K562 (cell line): ENCODE measurements around the gene TRIM44. TPM values are rescaled to one million over a fixed set of nuclear protein-coding genes. Genes with fewer than 3 reads are reported as not detected.
A peak's percentile ranks its signal among the peaks of the same experiment; 100 is the strongest.

Experiments
- ATAC-seq: fragments of 200-7000 bp; cut with Tn5 transposase; 3 replicates; pipeline ENCODE4 v1.9.1; 2020; ENCODE audit warnings: moderate library complexity
- BruUV-seq: library from RNA; stranded (reverse); fragments of 400-500 nt; replicated peaks from 2 replicates; lab custom pipeline; 2021; lab: Mats Ljungman, UMichigan
- CTCF ChIA-PET: fragments of 300-600 bp; formaldehyde crosslinking; extraction: SDS; loops from one replicate; lab custom pipeline; 2021; ENCODE audit warnings: low intra/inter-chr PET ratio; lab: Yijun Ruan, JAX
- POLR2A ChIA-PET: fragments of 300-600, 350-650 bp; sonication (Branson Sonifier 250); formaldehyde crosslinking; extraction: SDS; loops from one replicate; lab custom pipeline; 2021; ENCODE audit warnings: antibody characterized with exemption, inconsistent platforms; lab: Yijun Ruan, JAX
- DNase-seq, 4 experiments: peaks; one replicate each; pipeline versions ENCODE4 v3.0.0 to v3.0.0-alpha.2; 2011 to 2018; ENCODE audit warnings: low spot score in 3 of 4, mixed read lengths in 3 of 4; ENCODE audit errors: extremely low read depth in 1 of 4
- FAIRE-seq: peaks from 2 replicates; lab custom pipeline; 2011; peaks lifted over from hg19 to GRCh38; lab: Jason Lieb, UNC
- H2AFZ ChIP-seq: 2 replicates; pipeline ENCODE4 v1.6.0; 2011; ENCODE audit warnings: low read depth, low read length, control low read depth, inconsistent platforms
- H3K27ac ChIP-seq: fragments of 200-600 bp; 3 replicates; pipeline ENCODE4 v1.8.0; 2011; ENCODE audit warnings: low read depth, mild to moderate bottlenecking, control low read depth, inconsistent platforms, low read length, moderate library complexity, mixed read lengths; ENCODE audit errors: extremely low read depth
- H3K27me3 ChIP-seq, 2 experiments: fragments of 300-600 bp in 1 of 2; 2 replicates in 1 of 2; 3 replicates in 1 of 2; pipeline versions ENCODE4 v1.6.0 to v1.8.0; 2011; ENCODE audit warnings: inconsistent platforms in 2 of 2, low read length in 2 of 2, mild to moderate bottlenecking in 1 of 2, mixed read lengths in 1 of 2, moderate library complexity in 1 of 2; ENCODE audit not compliant: control insufficient read depth in 2 of 2, insufficient read depth in 2 of 2
- H3K36me3 ChIP-seq: fragments of 300-600 bp; 3 replicates; pipeline ENCODE4 v1.8.0; 2011; ENCODE audit warnings: mild to moderate bottlenecking, low read length, inconsistent platforms; ENCODE audit not compliant: control insufficient read depth, insufficient read depth
- H3K4me1 ChIP-seq, 2 experiments: fragments of 200-600 bp in 1 of 2; replicated peaks in 1 of 2; 2 replicates in 1 of 2; 3 replicates in 1 of 2; pipeline versions ENCODE4 v1.5.1 to v1.8.0; 2011; ENCODE audit warnings: inconsistent platforms in 2 of 2, low read length in 2 of 2, mild to moderate bottlenecking in 1 of 2, mixed read lengths in 1 of 2, moderate library complexity in 1 of 2; ENCODE audit not compliant: control insufficient read depth in 2 of 2, insufficient read depth in 2 of 2
- H3K4me2 ChIP-seq: 2 replicates; pipeline ENCODE4 v1.6.1; 2011; ENCODE audit warnings: low read length, control low read depth, inconsistent platforms, mixed read lengths; ENCODE audit not compliant: insufficient read depth
- H3K4me3 ChIP-seq: fragments of 200-600 bp; sonication (generic), shearing (Covaris generic); 2 replicates; pipeline ENCODE4 v1.5.1; 2016; ENCODE audit warnings: control low read depth, inconsistent platforms
- H3K79me2 ChIP-seq: fragments of 200-600 bp; 3 replicates; pipeline ENCODE4 v1.8.0; 2011; ENCODE audit warnings: low read length, inconsistent platforms; ENCODE audit not compliant: control insufficient read depth, insufficient read depth
- H3K9ac ChIP-seq, 2 experiments: 2 replicates each; pipeline versions ENCODE4 v1.6.0 to v1.6.1; 2011; ENCODE audit warnings: low read depth in 2 of 2, low read length in 2 of 2, control low read depth in 1 of 2, inconsistent platforms in 1 of 2, mild to moderate bottlenecking in 1 of 2, mixed read lengths in 1 of 2; ENCODE audit not compliant: insufficient read depth in 1 of 2
- H3K9me1 ChIP-seq: one replicate; pipeline ENCODE4 v1.6.0; 2011; ENCODE audit warnings: inconsistent platforms, mild to moderate bottlenecking, low read length, moderate library complexity; ENCODE audit not compliant: control insufficient read depth, insufficient read depth
- H3K9me3 ChIP-seq: replicated peaks from 2 replicates; pipeline ENCODE4 v1.5.1; 2011; ENCODE audit warnings: low read depth, low read length, inconsistent platforms; ENCODE audit not compliant: control insufficient read depth, insufficient read depth
- H4K20me1 ChIP-seq: replicated peaks from 2 replicates; pipeline ENCODE4 v1.6.1; 2011; ENCODE audit warnings: low read length, inconsistent platforms, mixed read lengths; ENCODE audit not compliant: control insufficient read depth, insufficient read depth
- ADNP ChIP-seq: fragments of 200-800 bp; sonication (Bioruptor generic); IDR thresholded peaks from 2 replicates; pipeline ENCODE4 v1.6.1; 2016; ENCODE audit warnings: missing genetic modification characterization, missing compliant biosample characterization
- ARID1B ChIP-seq: fragments of 450-650 bp; IDR thresholded peaks from 2 replicates; pipeline ENCODE4 v1.6.1; 2016; ENCODE audit warnings: antibody characterized with exemption, mild to moderate bottlenecking, inconsistent platforms
- ARNT ChIP-seq, 2 experiments: fragments of 450-650 bp; IDR thresholded peaks; 2 replicates each; pipeline ENCODE4 v1.6.1; 2016; ENCODE audit warnings: mild to moderate bottlenecking in 1 of 2
- CC2D1A ChIP-seq: fragments of 450-650 bp; IDR thresholded peaks from 2 replicates; pipeline ENCODE4 v1.6.1; 2017; ENCODE audit warnings: mild to moderate bottlenecking
- CXXC5 ChIP-seq: fragments of 250-450 bp; sonication (Bioruptor Pico); IDR thresholded peaks from 2 replicates; pipeline ENCODE4 v1.8.0; 2022; ENCODE audit warnings: inconsistent platforms, mild to moderate bottlenecking, moderate library complexity
- ETV1 ChIP-seq: fragments of 450-650 bp; conservative IDR thresholded peaks from 2 replicates; pipeline ENCODE4 v1.6.1; 2016; ENCODE audit warnings: missing genetic modification characterization, control low read depth, low read depth, missing compliant biosample characterization
- FIP1L1 ChIP-seq: fragments of 200-400 bp; formaldehyde crosslinking; IDR thresholded peaks from 2 replicates; pipeline ENCODE4 v1.6.1; 2018; ENCODE audit warnings: mild to moderate bottlenecking, low read depth, low read length; ENCODE audit not compliant: poor library complexity, severe bottlenecking
- GMEB1 ChIP-seq: fragments of 250-450 bp; sonication (Bioruptor Pico); IDR thresholded peaks from 2 replicates; pipeline ENCODE4 v1.4.0; 2020; ENCODE audit warnings: mild to moderate bottlenecking
- HCFC1 ChIP-seq: IDR thresholded peaks from 2 replicates; pipeline ENCODE4 v1.6.1; 2012; ENCODE audit warnings: low read depth, low read length, improper control_type of control experiment
- KDM2B ChIP-seq: fragments of 250-450 bp; sonication (Bioruptor Pico); IDR thresholded peaks from 2 replicates; pipeline ENCODE4 v1.8.0; 2021; ENCODE audit warnings: mild to moderate bottlenecking, moderate library complexity
- PHTF2 ChIP-seq: fragments of 250-450 bp; sonication (Bioruptor Pico); IDR thresholded peaks from 2 replicates; pipeline ENCODE4 v1.5.0; 2021; ENCODE audit warnings: mild to moderate bottlenecking
- POLR2A ChIP-seq: fragments of 450-650 bp; conservative IDR thresholded peaks from 2 replicates; pipeline ENCODE4 v1.6.1; 2016
- RBM25 ChIP-seq: fragments of 200-400 bp; formaldehyde crosslinking; IDR thresholded peaks from 2 replicates; pipeline ENCODE4 v1.6.1; 2018; ENCODE audit warnings: low read length, low read depth, moderate library complexity; ENCODE audit not compliant: severe bottlenecking
- ZNF12 ChIP-seq: sonication (generic); formaldehyde crosslinking; IDR thresholded peaks from 2 replicates; pipeline ENCODE4 v1.4.0; 2020; ENCODE audit warnings: mild to moderate bottlenecking, missing genetic modification reagents
- ZNF347 ChIP-seq: fragments of 450-650 bp; formaldehyde crosslinking; IDR thresholded peaks from 2 replicates; pipeline ENCODE4 v1.4.0; 2020; ENCODE audit warnings: low read depth, mild to moderate bottlenecking, moderate library complexity
- WGBS: fragments of 100-300 bp; shearing (Covaris generic); methylation state at CpG from one replicate; pipeline ENCODE4 v1.1.6; 2016; ENCODE audit warnings: low coverage, mixed read lengths; ENCODE audit not compliant: insufficient coverage; ENCODE audit errors: missing lambda C conversion rate; 5-methylcytosine and 5-hydroxymethylcytosine counted together
- in situ Hi-C: fragments of 300-500 bp; cut with MboI; formaldehyde crosslinking; loops from 4 replicates; pipeline ENCODE4 v1.15.0; 2018; ENCODE audit warnings: inconsistent platforms, mixed read lengths
- intact Hi-C: fragments of 100-400 bp; cut with micrococcal nuclease; formaldehyde crosslinking; loops from 2 replicates; pipeline ENCODE4 v1.14.2; 2022
- polyA plus RNA-seq, 8 experiments: library from polyadenylated mRNA; depleted of rRNA in 4 of 8; stranded (reverse) in 5 of 8; unstranded in 3 of 8; fragments of >200 nt; fragmentation: Nextera tagmentation in 2 of 8; fragmentation: Illumina TruSeq in 1 of 8; extraction: Ambion mirVana in 2 of 8; extraction: Trizol in 1 of 8; gene quantifications; 2 replicates each; pipeline versions ENCODE4 v1.2.1 to v1.2.3, GENCODE V29; 2011 to 2014; ENCODE audit warnings: inconsistent platforms in 1 of 8, missing spikeins in 1 of 8
- total RNA-seq, 7 experiments: library from RNA; depleted of rRNA in 6 of 7; stranded (reverse); fragments of >200 nt in 6 of 7; fragmentation: Illumina TruSeq in 2 of 7; extraction: Trizol in 2 of 7; gene quantifications; 2 replicates each; pipeline versions ENCODE4 v1.2.1 to v1.2.3, GENCODE V29; 2011 to 2021; ENCODE audit warnings: low replicate concordance in 1 of 7

TRIM44 gene
- total and polyA plus RNA-seq, 9 of the 15 experiments (the other 6 are each of a cell fraction or from before 2014, with no cell fraction given): 8.3 to 105 (median 37.2) TPM

GRCh38 chr11:35791088-35791958 lies 128.7 kb downstream of the TRIM44 start (continued):
- TF ChIP-seq HCFC1: no peak
- TF ChIP-seq ARID1B: 0 out of 2 replicates have a peak, but pooled peaks have one; percentile 8
- TF ChIP-seq ZNF347 (CRISPR knock-in tag): no peak
- no peak for TF ChIP-seq CC2D1A
- no peak for TF ChIP-seq FIP1L1
- TF ChIP-seq KDM2B (CRISPR knock-in tag): no peak
- TF ChIP-seq ETV1 (tag): no peak
- TF ChIP-seq CXXC5 (CRISPR knock-in tag): 0 out of 2 replicates have a peak, but pooled peaks have one; percentile 26
- TF ChIP-seq PHTF2: no peak
- no peak for TF ChIP-seq POLR2A

GRCh38 chr11:35792148-35792845 lies 129.7 kb downstream of the TRIM44 start:
- Histone ChIP-seq H3K79me2 (peaks cover 7% of the 10 kb centered on the region; the same call in 2 of the 3 replicates), H3K27ac (no peak overlapping the region), H3K4me2 (no peak overlapping the region), H3K9ac (no peak overlapping the region), H3K27me3 (no peaks in the 10 kb centered on the region), H3K9me1 (no peaks in the 10 kb centered on the region), H3K4me1 (peaks cover 0 to 9% of the 10 kb centered on the region in 2 experiments; a peak in 2 of 5 replicates), H3K36me3 (peaks cover 5% of the 10 kb centered on the region; the same call in 1 of the 3 replicates), H3K9me3 (no peaks in the 10 kb centered on the region), H3K4me3 (no peak overlapping the region), H2AFZ (no peak overlapping the region), H4K20me1 (no peaks in the 10 kb centered on the region)
- WGBS: 68% methylated on average over 4 of the region's 4 CpGs
- no peak for ATAC-seq
- FAIRE-seq: no peak
- TF ChIP-seq ZNF12 (no peak), RBM25 (peak; percentile 89), ADNP (tag) (0 out of 2 replicates have a peak, but pooled peaks have one; percentile 43), ARNT (IDR thresholded peaks at IDR 0.05) (no peak), GMEB1 (CRISPR knock-in tag) (no peak)
- intact Hi-C loops: no loop called here
- DNase-seq: no peak
- ChIA-PET CTCF (no interaction called here), POLR2A (interaction anchor here (0.9 to 2.0 kb wide), 2 partner anchors 9 to 24 kb away, joined by 4 to 13 read pairs; no protein-coding TSS in a partner anchor)
- no TSS peak for BruUV-seq
- in situ Hi-C loops: no loop called here
